GM10266 (cell line): ENCODE results near the gene DTNB.
"Not testable (repeated sequence)": the region's sequence is repeated elsewhere in the genome, so short reads cannot be mapped to it uniquely, and the experiment has no call there.

Source experiments
- DNase-seq: peaks from one replicate; pipeline ENCODE4 v3.0.0; 2012; ENCODE audit errors: extremely low spot score
- CTCF ChIP-seq: IDR thresholded peaks from 2 replicates; pipeline ENCODE4 v1.5.1; 2012; ENCODE audit warnings: mild to moderate bottlenecking, low read depth; ENCODE audit not compliant: control insufficient read depth, insufficient read depth; ENCODE audit errors: missing control alignments

The DTNB gene

GRCh38 chr2:25534455-25534854 lies 138.9 kb downstream of the DTNB start:
- DNase-seq = no peak

GRCh38 chr2:25533771-25534170 lies 139.6 kb downstream of the DTNB start:
- not testable (repeated sequence) for DNase-seq

More at GRCh38 chr2:25534455-25534854, 138.9 kb downstream of the DTNB start:
- no peak for TF ChIP-seq CTCF

- DNase-seq = no peak
- TF ChIP-seq CTCF = no peak
Measured at GRCh38 chr2:25532521-25532920, 140.9 kb downstream of the DTNB start.

- TF ChIP-seq CTCF = no peak
- no peak for DNase-seq
Measured at GRCh38 chr2:25529034-25529433, 144.3 kb downstream of the DTNB start.

GRCh38 chr2:25528173-25528572 lies 145.2 kb downstream of the DTNB start:
- no peak for DNase-seq
- no peak for TF ChIP-seq CTCF

- peak; percentile 40 for DNase-seq
- TF ChIP-seq CTCF = no peak
Measured at GRCh38 chr2:25524507-25524906, 148.9 kb downstream of the DTNB start.

GRCh38 chr2:25523060-25523459 lies 150.3 kb downstream of the DTNB start:
- DNase-seq = no peak
- TF ChIP-seq CTCF = no peak

GRCh38 chr2:25521665-25522387 lies 151.6 kb downstream of the DTNB start:
- peak; percentile 69 for DNase-seq
- peak; percentile 76 for TF ChIP-seq CTCF
